ENCODE results near the gene MTMR4. TPM values are rescaled to one million over a fixed set of nuclear protein-coding genes. Genes with fewer than 3 reads are reported as not detected.
"Not testable (repeated sequence)": the region's sequence is repeated elsewhere in the genome, so short reads cannot be mapped to it uniquely, and the experiment has no call there.

Gene MTMR4
- total RNA-seq, 1 donor, result 18.2 TPM

DNA sequence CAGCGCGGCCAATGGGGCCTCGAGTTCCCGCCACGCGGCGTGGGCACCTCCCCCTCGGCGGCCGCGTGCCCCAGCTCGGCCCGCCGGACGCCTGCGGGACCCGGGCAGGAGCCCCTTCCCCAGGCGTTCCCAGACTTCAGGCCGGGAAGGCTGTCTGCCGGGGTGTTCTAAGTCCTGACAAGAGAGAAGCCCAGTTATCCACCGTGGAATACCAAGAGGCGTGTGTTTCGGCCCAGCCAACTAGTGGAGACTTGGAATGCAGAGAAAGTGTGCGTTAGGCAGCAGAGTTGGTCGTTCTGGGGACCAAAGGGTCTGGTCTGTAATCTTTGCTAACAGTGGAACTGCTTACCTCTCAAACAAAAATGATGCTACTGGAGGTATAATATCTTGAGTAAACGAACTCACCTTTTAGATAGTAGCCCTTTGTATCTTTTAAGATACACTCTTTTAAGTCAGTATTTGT, 26.0 kb downstream of the MTMR4 start:
- Histone ChIP-seq H3K27me3 (ENCODE audit: insufficient read depth, low read length) (no peaks in the 10 kb centered on the region), H3K4me3 (ENCODE audit: low read length) (no peak overlapping the region), H3K4me1 (ENCODE audit: insufficient read depth, low read length) (peaks cover 15% of the 10 kb centered on the region), H3K9me3 (ENCODE audit: low read depth, low read length) (no peaks in the 10 kb centered on the region)

DNA sequence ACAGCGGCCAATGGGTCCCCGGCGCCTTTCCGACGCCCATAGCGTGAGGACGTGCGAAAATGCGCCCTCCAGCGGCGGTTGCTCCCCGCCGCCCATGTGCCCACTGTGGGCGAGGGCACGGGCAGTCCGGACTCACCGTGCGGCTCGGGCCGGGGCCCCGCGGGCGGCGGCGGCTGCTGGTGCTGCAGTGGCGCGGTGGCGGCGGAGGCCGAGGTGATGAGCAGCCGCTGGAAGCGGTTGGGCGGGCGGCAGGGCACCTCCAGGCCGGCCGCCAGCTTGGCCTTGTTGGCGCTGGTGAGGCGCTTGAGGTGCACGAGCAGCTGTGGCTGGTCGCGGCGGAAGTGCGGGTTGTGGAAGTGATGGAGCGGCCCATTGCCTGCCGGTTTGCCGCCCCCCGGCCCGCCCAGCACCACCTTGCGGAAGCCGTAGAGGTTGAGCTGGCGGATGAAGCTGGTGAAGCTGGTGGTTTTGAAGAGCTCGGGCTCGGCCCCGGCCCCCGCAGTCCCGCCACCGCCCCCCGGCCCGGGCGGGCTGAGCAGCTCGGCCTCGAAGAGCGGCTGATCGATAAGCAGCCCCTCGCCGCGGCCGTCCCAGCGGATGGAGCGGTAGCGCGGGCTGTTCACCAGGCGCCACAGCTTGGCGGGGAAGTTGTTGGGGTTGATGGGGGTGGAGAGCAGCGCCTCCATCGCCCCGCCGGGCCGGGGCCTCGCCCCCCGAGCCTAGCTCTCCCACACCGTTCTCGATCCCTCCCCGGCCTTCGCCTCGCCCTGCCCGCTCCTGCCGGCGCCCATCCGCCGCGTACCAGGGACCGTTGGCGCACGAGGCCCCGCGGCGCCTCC, 26.6 kb downstream of the MTMR4 start, which contains the start of gene HSF5:
HSF5 (minus strand) TSS at position 820 of the 839 bp plus-strand sequence; CDS start at position 686, 134 bp downstream.
- Histone ChIP-seq H3K4me1 (ENCODE audit: insufficient read depth, low read length) (peaks cover 15% of the 10 kb centered on the region), H3K27me3 (ENCODE audit: insufficient read depth, low read length) (no peaks in the 10 kb centered on the region), H3K4me3 (ENCODE audit: low read length) (peak within 1 kb of the TSS; percentile 20), H3K9me3 (ENCODE audit: low read depth, low read length) (no peaks in the 10 kb centered on the region)

- H3K27me3 ChIP-seq (ENCODE audit: insufficient read depth, low read length), result no peaks in the 10 kb centered on the region
- H3K4me1 ChIP-seq (ENCODE audit: insufficient read depth, low read length), result peaks cover 15% of the 10 kb centered on the region
- H3K4me3 ChIP-seq (ENCODE audit: low read length), result no peak overlapping the region
- no peaks in the 10 kb centered on the region for H3K9me3 ChIP-seq (ENCODE audit: low read depth, low read length)
Observed at GRCh38 chr17:58484600-58484999, 29.8 kb downstream of the MTMR4 start.

DNA sequence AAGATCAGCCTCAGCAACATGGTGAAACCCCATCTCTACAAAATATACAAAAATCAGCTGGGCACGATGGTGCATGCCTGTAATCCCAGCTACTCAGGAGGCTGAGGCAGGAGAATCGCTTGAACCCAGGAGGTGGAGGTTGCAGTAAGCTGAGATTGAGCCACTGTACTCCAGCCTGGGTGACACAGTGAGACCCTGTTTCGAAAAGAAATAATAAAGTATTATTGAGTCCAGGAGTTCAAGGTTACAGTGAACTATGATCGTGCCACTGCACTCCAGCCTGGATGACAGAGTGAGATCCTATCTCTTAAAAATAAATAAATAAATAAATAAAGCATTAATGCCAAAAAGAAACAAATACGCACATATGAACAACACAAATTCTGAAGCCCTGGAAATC, 32.6 kb downstream of the MTMR4 start:
- H3K4me3 ChIP-seq (ENCODE audit: low read length); H3K4me1 ChIP-seq (ENCODE audit: insufficient read depth, low read length); H3K27me3 ChIP-seq (ENCODE audit: insufficient read depth, low read length); H3K9me3 ChIP-seq (ENCODE audit: low read depth, low read length): not testable (repeated sequence)

DNA sequence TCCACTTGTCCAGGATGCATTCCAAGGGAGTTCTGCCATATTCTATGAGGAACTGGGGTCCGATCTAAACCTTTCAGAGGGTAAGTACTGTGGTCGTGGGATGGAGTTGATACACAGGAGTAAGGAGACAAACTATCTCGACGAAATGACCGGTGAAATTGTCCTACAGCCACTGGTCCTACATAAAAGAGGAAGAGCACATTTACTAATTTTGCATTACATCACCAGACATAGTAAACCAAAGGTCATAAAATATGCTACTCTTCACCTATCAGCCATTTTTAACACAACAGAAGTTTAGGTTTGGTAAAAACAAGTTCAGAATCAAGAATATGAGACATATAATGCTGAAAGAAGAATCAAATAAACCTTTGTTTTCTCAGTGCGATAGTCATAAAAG, 34.3 kb downstream of the MTMR4 start:
- H3K4me3 ChIP-seq (ENCODE audit: low read length), result no peak overlapping the region
- H3K4me1 ChIP-seq (ENCODE audit: insufficient read depth, low read length), result peaks cover 3% of the 10 kb centered on the region
- H3K9me3 ChIP-seq (ENCODE audit: low read depth, low read length), result no peaks in the 10 kb centered on the region
- no peaks in the 10 kb centered on the region for H3K27me3 ChIP-seq (ENCODE audit: insufficient read depth, low read length)

DNA sequence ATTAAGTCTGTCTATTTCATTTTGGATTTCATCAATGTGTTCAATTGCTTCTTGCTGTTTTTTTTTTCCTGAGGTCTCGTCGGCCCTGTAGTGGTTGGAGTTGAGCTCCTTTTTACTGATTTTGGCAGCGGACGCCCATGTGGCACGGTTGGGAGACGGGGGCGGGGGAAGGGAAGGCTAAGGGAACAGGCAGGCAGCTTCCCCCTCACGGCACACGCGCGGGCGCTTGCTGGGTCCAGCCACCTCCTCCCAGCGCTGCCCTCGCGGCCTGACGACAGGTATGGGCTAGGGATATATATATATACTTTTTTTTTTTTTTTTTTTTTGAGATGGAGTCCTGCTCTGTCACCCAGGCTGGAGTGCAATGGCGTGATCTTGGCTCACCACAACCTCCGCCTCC, 37.6 kb downstream of the MTMR4 start:
- no peak overlapping the region for H3K4me3 ChIP-seq (ENCODE audit: low read length)
- H3K27me3 ChIP-seq (ENCODE audit: insufficient read depth, low read length), result no peaks in the 10 kb centered on the region
- peaks cover 3% of the 10 kb centered on the region for H3K4me1 ChIP-seq (ENCODE audit: insufficient read depth, low read length)
- no peaks in the 10 kb centered on the region for H3K9me3 ChIP-seq (ENCODE audit: low read depth, low read length)

- Histone ChIP-seq H3K4me3 (ENCODE audit: low read length) (no peak overlapping the region), H3K4me1 (ENCODE audit: insufficient read depth, low read length) (peaks cover 3% of the 10 kb centered on the region), H3K27me3 (ENCODE audit: insufficient read depth, low read length) (no peaks in the 10 kb centered on the region), H3K9me3 (ENCODE audit: low read depth, low read length) (no peaks in the 10 kb centered on the region)
Observed at GRCh38 chr17:58475985-58476384, 38.5 kb downstream of the MTMR4 start.

DNA sequence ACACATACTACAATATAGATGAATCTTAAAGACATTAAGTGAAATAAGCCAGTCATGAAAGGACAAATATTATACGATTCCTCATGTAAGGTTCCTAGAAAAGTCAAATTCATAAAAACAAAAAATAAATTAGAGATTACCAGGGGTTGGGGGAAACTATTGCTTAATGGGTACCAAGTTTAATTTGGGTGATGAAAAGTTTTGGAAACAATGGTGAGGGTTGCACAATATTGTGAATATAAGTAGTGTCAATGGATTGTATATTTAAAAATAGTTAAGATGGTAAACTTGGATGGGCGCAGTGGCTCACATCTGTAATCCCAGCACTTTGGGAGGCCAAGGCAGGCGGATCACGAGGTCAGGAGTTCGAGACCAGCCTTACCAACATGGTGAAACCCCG, 44.1 kb downstream of the MTMR4 start:
- H3K4me3 ChIP-seq (ENCODE audit: low read length), result no peak overlapping the region
- no peaks in the 10 kb centered on the region for H3K27me3 ChIP-seq (ENCODE audit: insufficient read depth, low read length)
- no peaks in the 10 kb centered on the region for H3K4me1 ChIP-seq (ENCODE audit: insufficient read depth, low read length)

GRCh38 chr17:58468944-58469343, 45.5 kb downstream of the MTMR4 start:
- no peaks in the 10 kb centered on the region for H3K9me3 ChIP-seq (ENCODE audit: low read depth, low read length)
- no peaks in the 10 kb centered on the region for H3K27me3 ChIP-seq (ENCODE audit: insufficient read depth, low read length)
- H3K4me3 ChIP-seq (ENCODE audit: low read length), result no peak overlapping the region
- no peaks in the 10 kb centered on the region for H3K4me1 ChIP-seq (ENCODE audit: insufficient read depth, low read length)

More for the DNA sequence above, 44.1 kb downstream of the MTMR4 start:
- H3K9me3 ChIP-seq (ENCODE audit: low read depth, low read length), result no peaks in the 10 kb centered on the region

DNA sequence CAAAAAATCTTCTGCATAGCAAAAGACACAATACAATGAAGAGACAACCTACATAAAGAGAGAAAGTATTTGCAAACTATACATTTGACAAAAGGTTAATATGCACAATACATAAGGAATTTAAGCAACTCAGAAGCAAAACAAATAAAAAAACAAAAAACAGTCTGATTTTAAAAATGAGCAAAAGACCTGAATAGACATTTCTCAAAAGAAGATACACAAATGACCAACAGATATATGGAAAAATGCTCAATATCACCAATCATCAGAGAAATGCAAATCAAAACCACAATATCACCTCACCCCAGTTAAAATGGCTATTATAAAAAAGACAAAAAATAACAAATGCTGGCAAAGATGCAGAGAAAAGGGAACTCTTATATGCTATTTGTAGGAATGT, 58.9 kb downstream of the MTMR4 start:
- Histone ChIP-seq H3K9me3 (ENCODE audit: low read depth, low read length) (no peaks in the 10 kb centered on the region), H3K4me3 (ENCODE audit: low read length) (no peak overlapping the region)

DNA sequence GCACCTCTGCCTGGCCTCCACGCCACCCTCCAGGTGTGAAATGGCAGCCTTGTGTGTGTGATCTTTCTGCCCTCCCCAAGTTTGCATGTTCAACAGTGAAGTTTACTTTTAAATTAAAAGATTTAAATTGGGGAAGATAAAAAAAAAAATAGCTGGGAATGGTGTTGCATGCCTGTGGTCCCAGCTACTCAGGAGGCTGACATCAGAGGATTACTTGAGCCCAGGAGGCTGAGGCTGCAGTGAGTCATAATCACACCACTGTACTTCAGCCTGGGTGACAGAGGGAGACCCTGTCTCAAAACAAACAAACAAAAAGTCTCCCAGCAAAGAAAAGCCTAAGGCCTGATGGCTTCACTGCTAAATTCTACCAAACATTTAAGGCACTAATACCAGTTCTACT, 61.7 kb downstream of the MTMR4 start:
- no peaks in the 10 kb centered on the region for H3K9me3 ChIP-seq (ENCODE audit: low read depth, low read length)
- H3K27me3 ChIP-seq (ENCODE audit: insufficient read depth, low read length), result no peaks in the 10 kb centered on the region
- H3K4me1 ChIP-seq (ENCODE audit: insufficient read depth, low read length), result no peaks in the 10 kb centered on the region
- H3K4me3 ChIP-seq (ENCODE audit: low read length), result no peak overlapping the region

More for the DNA sequence above, 58.9 kb downstream of the MTMR4 start:
- Histone ChIP-seq H3K4me1 (ENCODE audit: insufficient read depth, low read length) (no peaks in the 10 kb centered on the region), H3K27me3 (ENCODE audit: insufficient read depth, low read length) (no peaks in the 10 kb centered on the region)

DNA sequence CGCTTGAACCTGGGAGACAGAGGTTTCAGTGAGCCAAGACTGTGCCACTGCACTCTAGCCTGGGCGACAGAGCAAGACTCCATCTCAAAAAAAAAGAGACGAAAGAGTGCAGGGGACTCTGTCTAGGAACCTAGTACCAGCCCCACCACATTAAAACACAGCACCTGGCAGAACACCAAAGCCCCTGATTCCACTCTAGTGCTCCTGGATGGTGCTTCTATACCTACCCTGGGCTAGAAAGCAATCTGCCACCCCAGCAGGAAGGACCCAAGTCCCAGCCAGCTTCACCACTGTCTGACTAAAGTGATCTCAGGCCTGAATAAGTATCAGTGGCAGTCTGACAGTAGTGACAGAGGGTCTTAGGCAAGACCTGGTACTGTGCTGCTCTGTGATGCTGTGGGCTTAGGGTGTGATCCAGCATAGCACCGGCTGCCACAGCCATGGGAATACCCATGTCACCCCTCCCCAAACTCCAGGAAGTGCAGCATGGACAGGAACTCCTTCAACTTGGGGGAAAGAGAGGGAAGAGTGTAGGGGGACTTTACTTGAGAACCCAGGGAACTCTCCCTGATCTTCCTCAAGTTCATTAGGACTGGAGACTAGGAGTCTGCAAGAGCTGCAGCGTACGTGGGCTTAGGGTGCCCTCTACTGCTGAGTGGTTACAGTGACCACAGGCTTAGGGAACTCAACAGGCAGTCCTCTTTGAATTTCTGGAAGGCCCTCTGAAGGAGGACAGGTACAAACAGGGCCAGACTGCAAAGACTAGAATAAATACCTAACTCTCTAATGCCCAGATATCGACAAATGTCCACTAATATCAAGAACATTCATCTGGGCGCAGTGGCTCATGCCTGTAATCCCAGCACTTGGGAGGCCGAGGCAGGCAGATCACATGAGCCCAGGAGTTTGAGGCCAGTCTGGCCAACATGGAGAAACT, 67.1 kb downstream of the MTMR4 start:
- no peak overlapping the region for H3K4me3 ChIP-seq (ENCODE audit: low read length)
- no peaks in the 10 kb centered on the region for H3K27me3 ChIP-seq (ENCODE audit: insufficient read depth, low read length)
- H3K4me1 ChIP-seq (ENCODE audit: insufficient read depth, low read length), result no peaks in the 10 kb centered on the region

GRCh38 chr17:58446086-58446485, 68.4 kb downstream of the MTMR4 start:
- H3K9me3 ChIP-seq (ENCODE audit: low read depth, low read length), result no peaks in the 10 kb centered on the region
- H3K27me3 ChIP-seq (ENCODE audit: insufficient read depth, low read length), result no peaks in the 10 kb centered on the region
- H3K4me1 ChIP-seq (ENCODE audit: insufficient read depth, low read length), result no peaks in the 10 kb centered on the region
- no peak overlapping the region for H3K4me3 ChIP-seq (ENCODE audit: low read length)

More for the DNA sequence above, 67.1 kb downstream of the MTMR4 start:
- H3K9me3 ChIP-seq (ENCODE audit: low read depth, low read length), result no peaks in the 10 kb centered on the region
